ENCODE data around the gene PTPN4.

Gene PTPN4

DNA sequence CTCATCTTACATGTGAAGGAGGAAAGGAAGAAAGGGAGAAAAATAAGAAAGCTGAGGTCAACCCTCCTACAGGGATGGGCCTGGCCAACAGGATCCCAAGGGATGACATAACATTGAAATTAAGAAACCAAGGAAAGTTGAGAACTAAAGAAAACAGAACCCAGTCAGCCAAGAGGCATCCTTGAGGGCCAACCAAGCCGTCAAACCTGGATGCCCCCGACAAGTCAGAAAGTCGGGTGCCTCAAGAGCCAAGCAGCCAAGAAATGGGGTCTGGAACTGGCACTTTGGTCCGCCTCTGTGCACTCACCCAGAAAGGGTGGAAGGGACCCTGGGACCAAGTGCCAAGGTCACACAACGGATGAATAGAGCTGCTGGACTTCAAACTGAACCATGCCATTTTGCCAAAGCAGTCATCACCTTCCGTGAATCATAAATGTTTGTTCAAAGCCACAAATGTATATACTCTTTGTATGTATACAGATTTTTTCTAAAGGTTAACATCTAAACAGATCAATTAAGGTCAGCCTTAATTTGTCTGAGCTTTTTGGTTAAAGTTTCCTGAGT lies 27.0 kb upstream of the PTPN4 start:
- H3K4me3 ChIP-seq (ENCODE audit: low read depth, low read length) = no peak overlapping the region

DNA sequence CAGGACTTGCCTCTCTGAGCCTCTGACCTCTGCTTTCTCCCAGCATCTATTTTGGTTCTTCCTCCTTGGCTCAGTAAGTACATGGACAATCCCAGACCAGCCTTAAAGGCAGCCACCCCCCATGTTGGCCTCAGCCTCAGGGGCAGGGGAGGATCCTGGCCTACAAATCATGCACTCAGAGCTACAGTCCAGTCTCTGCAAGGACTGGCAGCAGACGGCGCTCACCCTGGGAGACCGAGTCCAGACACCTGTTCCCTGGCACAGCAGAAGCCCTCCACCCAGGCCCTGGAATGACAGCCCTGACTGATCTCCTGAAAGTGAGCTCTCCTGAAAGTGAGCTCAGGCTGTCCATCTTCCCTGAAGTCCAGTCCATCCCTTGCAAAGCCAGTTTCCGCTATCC lies 25.7 kb upstream of the PTPN4 start:
- no peak overlapping the region for H3K4me3 ChIP-seq (ENCODE audit: low read depth, low read length)

DNA sequence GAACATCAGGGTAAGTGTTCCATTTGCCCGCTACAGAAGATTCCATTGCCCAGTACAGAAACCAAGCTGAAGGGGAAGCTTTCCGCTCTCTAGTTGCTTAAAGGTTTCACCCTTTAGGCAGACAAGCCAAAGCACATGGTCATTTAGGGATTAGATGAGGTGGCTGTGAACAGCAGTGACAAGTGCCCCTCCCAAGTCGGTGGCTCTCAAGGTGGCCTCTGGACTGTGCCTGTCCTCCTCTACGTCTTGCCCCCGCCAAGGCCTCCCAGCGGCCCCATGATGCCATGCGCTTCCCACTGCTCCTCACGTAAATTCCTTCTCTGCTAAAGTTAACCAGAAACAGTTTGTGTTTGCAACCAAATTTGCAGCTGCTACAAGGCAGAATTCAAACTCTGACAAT lies 24.2 kb upstream of the PTPN4 start:
- no peak overlapping the region for H3K4me3 ChIP-seq (ENCODE audit: low read depth, low read length)

DNA sequence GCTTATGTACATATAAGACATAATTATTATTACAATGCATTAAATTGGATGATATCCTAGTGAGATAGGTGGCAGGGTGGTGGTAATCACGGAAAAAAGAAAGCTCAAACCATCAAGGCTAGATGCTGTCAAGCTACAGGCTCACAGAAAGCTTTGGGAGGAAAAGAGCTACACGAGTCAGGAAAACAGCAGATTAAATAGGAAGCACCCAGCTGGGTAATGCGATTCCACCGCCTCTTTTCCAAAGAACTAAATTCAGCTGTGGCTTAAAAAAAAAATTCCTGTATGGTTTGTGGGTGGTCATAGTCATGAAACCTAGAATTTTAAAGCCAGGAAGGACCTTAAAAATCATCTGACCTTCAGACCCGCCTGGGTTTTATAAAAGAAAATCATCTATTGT lies 23.7 kb upstream of the PTPN4 start:
- H3K4me3 ChIP-seq (ENCODE audit: low read depth, low read length) = no peak overlapping the region

DNA sequence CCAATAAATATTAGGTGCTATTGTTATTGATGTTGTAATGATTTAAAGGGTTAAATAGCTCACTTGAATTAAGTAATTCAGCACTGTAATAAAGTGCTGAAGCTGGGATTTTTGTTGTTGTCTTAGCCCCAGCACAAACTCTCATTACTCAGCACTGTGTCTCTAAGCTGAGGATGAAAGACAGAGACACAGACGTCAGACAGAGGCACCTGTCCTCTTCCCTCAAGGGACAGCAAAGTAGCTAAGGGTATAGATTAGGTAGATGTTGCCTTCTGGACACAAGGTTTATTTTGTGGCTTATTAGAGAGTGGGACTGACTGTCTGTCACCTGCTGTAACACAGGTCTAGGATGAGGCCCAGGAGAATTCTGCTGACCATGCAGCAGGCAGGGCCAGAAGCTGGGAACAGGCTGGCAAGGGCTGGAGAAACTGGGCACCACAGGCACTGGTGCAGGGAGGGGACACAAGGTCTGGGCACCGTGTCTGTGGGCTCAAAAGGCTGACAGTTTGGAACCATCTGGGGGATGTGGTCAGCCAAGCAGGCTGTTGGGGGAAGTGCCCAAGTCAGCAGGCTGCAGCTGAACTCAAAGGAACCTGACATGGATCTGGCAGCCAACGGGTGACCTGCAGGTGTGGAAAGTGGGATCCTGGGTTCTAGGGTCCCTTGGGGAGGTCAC lies 20.0 kb upstream of the PTPN4 start:
- no peak overlapping the region for H3K4me3 ChIP-seq (ENCODE audit: low read depth, low read length)

DNA sequence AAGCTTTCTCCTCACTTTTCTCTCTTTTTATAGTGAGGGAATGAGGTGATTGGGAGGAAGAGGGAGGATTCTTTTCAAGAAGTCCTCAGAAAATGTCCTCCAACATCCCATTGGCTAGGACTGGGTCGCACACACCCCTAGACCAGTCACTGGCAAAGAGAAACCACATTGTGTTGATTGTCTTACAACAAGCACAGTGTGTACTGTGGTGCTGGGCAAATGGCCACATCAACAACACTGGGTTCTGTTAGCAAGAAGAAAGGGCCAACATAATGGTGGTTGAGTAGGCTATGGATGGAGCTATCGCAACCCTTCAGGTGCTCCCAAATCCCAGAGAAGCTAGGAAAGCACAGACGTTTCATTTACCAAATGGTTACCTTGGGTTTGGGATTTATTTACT lies 18.7 kb upstream of the PTPN4 start:
- H3K4me3 ChIP-seq (ENCODE audit: low read depth, low read length) = no peak overlapping the region

DNA sequence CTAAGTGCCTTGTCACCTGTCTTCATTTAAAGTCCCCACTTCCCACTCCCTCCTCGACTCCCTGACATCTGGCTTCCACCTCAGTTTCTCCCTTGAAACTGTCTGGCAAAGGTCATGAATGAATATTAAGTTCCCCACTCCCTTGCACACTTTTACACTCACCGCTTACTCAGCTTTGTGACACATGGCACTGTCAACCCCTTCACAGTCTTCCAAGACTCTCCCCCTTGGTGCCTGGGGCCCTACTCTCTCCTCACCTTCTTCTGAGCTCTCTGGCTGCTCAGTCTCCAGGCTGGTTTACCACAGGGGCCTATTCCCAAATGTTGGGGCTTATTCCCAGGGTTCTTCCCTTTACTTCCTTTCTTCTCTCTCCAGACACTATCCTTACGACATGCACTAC lies 17.9 kb upstream of the PTPN4 start:
- H3K4me3 ChIP-seq (ENCODE audit: low read depth, low read length) = no peak overlapping the region

DNA sequence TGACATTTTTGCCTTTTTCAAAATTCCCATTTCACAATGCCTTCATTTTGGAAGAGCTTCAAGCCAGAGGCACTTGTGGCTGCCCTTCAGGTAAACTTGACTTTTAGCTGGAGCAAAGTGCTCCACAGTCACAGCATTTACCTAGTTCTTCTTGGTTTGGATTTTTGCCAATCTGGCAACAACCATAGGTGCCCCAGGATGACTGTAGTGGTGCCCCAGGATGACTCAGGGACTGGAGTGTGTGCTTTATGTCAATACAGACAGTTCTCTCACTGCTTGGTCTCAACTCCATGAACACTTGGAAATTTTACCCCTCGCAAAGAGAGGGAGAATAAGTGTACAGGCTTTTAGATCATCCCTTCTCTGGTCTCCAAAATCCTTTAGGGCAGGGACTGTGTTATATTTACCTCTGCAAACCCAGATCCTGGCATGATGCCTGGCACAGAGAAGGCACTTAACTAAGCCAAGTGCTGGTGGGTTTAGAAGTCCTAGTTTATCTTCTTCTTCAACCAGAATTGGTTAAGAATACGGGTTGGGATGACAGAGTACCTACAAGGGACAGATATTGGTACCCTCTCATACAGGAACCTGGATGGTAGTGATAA lies 15.3 kb upstream of the PTPN4 start:
- H3K4me3 ChIP-seq (ENCODE audit: low read depth, low read length) = no peak overlapping the region

GRCh38 chr2:119745566-119745965 lies 14.2 kb upstream of the PTPN4 start:
- no peak overlapping the region for H3K4me3 ChIP-seq (ENCODE audit: low read depth, low read length)

GRCh38 chr2:119746836-119747686 lies 12.7 kb upstream of the PTPN4 start:
- H3K4me3 ChIP-seq (ENCODE audit: low read depth, low read length) = no peak overlapping the region

- no peak overlapping the region for H3K4me3 ChIP-seq (ENCODE audit: low read depth, low read length)
These were observed 11.6 kb upstream of the PTPN4 start for GRCh38 chr2:119748135-119748534.

DNA sequence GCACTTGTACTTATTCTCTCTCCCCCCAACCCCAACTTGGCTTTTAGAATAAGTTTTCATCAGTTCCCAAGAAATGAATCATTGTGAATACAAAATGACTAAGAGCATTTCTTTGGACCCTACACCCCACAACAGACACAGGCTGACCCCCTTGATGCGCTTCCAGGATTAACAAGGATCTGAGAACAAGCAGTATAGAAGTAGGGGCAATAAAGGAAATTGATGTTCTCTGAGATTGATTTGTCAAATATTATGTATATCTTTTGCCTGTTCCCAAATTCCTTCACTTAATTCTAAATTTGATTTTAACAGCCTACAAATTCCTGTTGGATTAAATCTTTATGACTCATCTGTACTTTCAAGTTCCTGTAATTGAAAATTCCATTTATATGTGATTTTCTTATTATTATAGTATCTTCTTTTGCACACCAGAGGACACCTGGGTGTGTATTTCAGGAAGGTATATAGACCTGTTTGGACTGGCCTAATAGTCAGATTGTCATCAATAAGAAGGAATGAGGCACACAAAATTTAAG lies 10.2 kb upstream of the PTPN4 start:
- no peak overlapping the region for H3K4me3 ChIP-seq (ENCODE audit: low read depth, low read length)

DNA sequence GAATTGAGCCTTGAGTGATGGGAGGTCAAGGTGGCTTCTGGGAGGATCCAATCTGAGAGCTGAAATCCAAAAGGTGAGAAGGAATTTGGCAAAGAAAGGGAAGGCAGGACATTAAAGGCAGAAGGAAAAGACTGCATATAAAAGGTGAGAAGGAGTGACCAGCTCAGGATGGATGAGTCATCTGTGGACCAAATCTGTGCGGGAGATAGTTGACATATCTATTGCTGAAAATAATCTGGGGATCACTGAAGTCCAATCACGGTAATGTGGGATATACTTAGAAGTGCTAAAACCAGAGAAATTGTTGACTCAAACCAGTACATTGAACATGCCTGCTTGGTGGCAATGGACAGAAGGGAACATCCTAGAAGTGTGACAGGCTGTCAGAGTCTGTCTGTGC lies 8.0 kb upstream of the PTPN4 start:
- H3K4me3 ChIP-seq (ENCODE audit: low read depth, low read length) = no peak overlapping the region

DNA sequence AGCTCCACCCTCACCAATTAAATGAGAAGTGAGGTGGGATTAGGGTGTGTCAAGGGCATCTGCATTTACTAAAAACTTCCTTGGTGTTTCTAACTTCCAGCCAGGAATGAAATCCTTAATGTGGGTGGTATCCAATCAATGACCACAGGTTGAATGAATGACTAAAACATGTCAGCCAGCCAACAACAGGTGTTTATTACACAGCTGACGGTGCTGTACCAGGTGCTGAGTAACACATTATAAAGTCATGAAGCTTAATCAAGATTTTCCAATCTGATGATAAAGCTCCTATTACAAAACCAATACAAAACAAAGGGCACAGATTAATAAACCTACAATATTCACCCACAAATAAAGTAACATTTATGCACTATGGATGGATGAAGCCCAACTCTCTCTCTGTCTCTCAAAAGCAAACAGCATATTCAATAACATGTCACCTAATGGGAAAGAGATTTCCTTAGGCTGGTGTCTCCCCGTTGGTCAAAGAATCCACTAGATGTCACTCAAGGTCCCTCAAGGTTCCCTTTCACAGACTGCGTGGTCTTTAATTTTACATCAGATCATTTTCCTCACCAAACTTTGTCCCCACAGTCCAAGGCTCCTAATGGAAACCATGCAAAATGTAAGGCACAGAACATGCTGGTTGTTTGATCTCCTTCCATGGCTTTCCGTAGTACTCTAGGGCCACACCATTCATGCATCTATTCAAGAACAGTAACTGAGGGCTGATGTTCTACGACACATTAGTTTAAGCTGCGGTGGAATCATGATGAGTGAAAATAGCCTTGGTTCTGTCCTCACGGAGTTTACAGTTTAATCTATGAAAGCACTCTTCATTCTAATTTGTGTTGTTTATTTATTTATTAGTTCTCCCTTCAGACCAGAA lies 6.4 kb upstream of the PTPN4 start:
- no peak overlapping the region for H3K4me3 ChIP-seq (ENCODE audit: low read depth, low read length)

DNA sequence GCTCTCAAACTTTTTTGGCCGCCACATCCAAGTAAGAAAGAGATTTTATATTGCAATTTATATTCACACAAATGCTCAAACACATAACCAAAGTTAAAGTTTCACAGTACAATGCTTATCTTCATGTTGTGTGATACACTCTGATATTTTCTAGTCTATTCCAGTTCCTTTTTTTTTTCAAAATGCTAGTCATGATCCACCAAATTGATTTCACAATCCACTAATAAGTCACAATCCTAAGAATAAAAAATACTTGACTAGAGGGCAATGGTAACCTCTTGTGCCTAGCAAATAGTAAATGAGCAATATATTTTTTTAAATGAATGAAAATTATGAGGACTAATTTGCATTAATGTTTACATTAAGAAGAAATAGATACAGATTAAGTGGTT lies 5.8 kb upstream of the PTPN4 start:
- H3K4me3 ChIP-seq (ENCODE audit: low read depth, low read length) = no peak overlapping the region

DNA sequence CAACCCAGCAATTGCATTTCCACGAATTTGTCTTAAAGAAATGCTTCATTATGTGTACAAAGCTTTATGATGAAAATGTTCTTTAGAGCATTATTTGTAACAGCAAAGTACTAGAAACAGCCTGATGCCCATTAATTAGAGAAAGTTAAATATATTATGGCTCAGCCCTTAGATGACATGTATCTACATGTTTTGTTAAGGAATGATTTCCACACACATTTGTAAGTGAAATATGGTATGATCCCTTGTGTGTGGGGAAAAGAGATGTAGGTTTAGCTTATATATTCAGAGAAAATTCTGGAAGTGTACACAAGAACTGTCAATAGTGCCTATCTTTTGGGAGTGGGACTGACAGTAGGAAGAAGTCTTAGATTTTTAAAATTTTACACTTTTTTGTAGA lies 3.8 kb upstream of the PTPN4 start:
- H3K4me3 ChIP-seq (ENCODE audit: low read depth, low read length) = no peak overlapping the region

DNA sequence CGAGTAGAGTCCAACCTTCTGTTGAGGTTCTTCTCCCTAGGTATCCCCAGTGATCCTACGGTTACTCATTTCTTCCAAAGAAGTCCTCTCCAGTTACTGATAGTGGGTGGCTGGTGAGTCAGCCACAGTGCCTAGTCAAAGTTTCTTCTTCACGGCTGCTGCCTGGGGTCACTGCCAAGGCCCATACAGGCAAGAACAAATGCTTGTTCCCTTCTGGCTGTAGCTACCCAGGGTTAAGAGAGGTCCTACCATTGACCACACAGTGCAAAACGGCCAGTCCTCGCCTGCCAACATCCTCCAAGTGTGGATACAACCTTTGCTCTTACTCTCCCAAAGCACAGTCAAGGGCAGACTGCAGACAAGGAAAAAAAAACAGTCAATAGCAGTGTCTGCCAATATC lies 2.9 kb upstream of the PTPN4 start:
- no peak overlapping the region for H3K4me3 ChIP-seq (ENCODE audit: low read depth, low read length)

GRCh38 chr2:119758881-119759450 lies 756 bp upstream of the PTPN4 start:
- peak overlapping the region; percentile 51 for H3K4me3 ChIP-seq (ENCODE audit: low read depth, low read length)

DNA sequence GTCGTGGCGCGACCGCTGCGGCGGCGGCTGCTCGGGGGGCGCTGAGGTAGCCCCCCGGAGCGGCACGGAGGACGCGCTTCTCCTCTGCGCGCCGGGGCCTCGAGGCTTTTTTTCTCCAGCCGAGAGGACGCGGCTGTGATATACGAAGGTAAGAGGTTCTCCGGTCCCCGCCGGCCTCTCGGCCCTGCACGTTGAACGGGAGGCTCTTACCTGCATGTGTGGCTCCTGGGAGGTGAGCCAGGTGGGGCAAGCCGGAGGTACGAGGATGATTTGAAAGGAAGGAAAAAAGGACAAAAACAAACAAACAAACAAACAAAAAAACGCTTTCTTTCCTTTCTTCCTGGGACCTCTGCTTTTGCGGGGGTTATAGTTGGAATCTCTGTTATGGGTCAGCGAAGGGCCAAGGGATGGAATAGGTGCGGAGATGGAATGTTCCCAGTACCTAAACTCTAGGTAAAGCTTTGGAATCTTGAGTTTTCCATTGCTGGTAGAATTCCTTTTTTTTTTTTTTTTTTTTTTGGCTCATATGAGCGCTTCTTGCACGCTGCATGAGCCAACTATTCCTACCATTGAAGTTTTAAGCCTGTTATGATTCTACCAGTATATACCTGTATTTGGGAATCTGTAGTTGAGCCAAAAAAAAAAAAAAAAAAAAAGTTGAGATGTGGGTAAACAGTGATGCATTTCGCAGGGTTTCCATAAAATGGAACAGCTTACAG lies 674 bp downstream of the PTPN4 start:
- peak overlapping the region; percentile 84 for H3K4me3 ChIP-seq (ENCODE audit: low read depth, low read length)

DNA sequence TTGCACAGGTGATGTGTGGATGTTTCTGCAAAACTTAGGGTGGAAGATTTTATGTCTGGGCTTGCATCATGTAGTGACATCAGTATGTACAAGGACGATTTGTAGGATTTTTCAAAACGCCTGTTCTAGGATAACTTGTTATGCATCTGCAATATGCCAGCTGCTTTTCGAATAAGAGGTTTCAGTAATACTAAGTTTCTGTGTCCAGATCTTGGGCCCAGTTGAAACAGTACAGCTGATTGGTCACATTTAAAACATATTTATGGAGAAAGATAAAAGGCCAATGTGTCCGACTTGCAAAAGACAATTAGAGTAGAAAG lies 1.2 kb downstream of the PTPN4 start:
- H3K4me3 ChIP-seq (ENCODE audit: low read depth, low read length) = peak overlapping the region; percentile 84
